ENCODE data around the gene TRIM13.

TRIM13 gene

GRCh38 chr13:50065712-50066111 lies 68.9 kb downstream of the TRIM13 start:
- no peak for DNase-seq (ENCODE audit: low read depth)
